ENCODE results near the gene LMF1. TPM values are rescaled to one million over a fixed set of nuclear protein-coding genes. Genes with fewer than 3 reads are reported as not detected.

Gene LMF1
- total RNA-seq, 1 donor: 29.4 TPM

- no peak for TF ChIP-seq CTCF (IDR thresholded peaks at IDR 0.05; ENCODE audit: insufficient read depth, low read length)
- DNase-seq (ENCODE audit: low read depth): no peak
Measured at GRCh38 chr16:943971-944370, 26.8 kb downstream of the LMF1 start.

GRCh38 chr16:942436-943060 lies 28.2 kb downstream of the LMF1 start:
- no peak overlapping the region for H3K4me3 ChIP-seq (ENCODE audit: low read depth, low read length)
- TF ChIP-seq CTCF (IDR thresholded peaks at IDR 0.05; ENCODE audit: insufficient read depth, low read length): no peak
- DNase-seq (ENCODE audit: low read depth): no peak

More at GRCh38 chr16:943971-944370, 26.8 kb downstream of the LMF1 start:
- no peak overlapping the region for H3K4me3 ChIP-seq (ENCODE audit: low read depth, low read length)

- DNase-seq (ENCODE audit: low read depth): no peak
- TF ChIP-seq CTCF (IDR thresholded peaks at IDR 0.05; ENCODE audit: insufficient read depth, low read length): no peak
- H3K4me3 ChIP-seq (ENCODE audit: low read depth, low read length): no peak overlapping the region
Measured at GRCh38 chr16:939941-940340, 30.8 kb downstream of the LMF1 start.

- DNase-seq (ENCODE audit: low read depth): no peak
- TF ChIP-seq CTCF (IDR thresholded peaks at IDR 0.05; ENCODE audit: insufficient read depth, low read length): no peak
- H3K4me3 ChIP-seq (ENCODE audit: low read depth, low read length): no peak overlapping the region
Measured at GRCh38 chr16:939311-939710, 31.5 kb downstream of the LMF1 start.

GRCh38 chr16:938752-939151 lies 32.0 kb downstream of the LMF1 start:
- no peak for TF ChIP-seq CTCF (IDR thresholded peaks at IDR 0.05; ENCODE audit: insufficient read depth, low read length)
- no peak for DNase-seq (ENCODE audit: low read depth)
- H3K4me3 ChIP-seq (ENCODE audit: low read depth, low read length): no peak overlapping the region

GRCh38 chr16:938136-938535 lies 32.6 kb downstream of the LMF1 start:
- DNase-seq (ENCODE audit: low read depth): no peak
- H3K4me3 ChIP-seq (ENCODE audit: low read depth, low read length): no peak overlapping the region
- no peak for TF ChIP-seq CTCF (IDR thresholded peaks at IDR 0.05; ENCODE audit: insufficient read depth, low read length)

- H3K4me3 ChIP-seq (ENCODE audit: low read depth, low read length): no peak overlapping the region
- DNase-seq (ENCODE audit: low read depth): no peak
- no peak for TF ChIP-seq CTCF (IDR thresholded peaks at IDR 0.05; ENCODE audit: insufficient read depth, low read length)
Measured at GRCh38 chr16:937723-938122, 33.1 kb downstream of the LMF1 start.
